OCI-LY1 (cell line): ENCODE results near the gene ZNF778.

Experiments
- CTCF ChIP-seq: fragments of 200-600 bp; sonication (generic), shearing (Covaris generic); IDR thresholded peaks from 2 replicates; pipeline ENCODE4 v1.5.1; 2017; ENCODE audit warnings: mild to moderate bottlenecking, antibody characterized with exemption, low read length, moderate library complexity, mixed read lengths
- EZH2 ChIP-seq: fragments of 200-600 bp; sonication (generic), shearing (Covaris generic); IDR thresholded peaks from 2 replicates; pipeline ENCODE4 v1.8.0; 2017; ENCODE audit warnings: borderline replicate concordance, mixed run types, mild to moderate bottlenecking, antibody characterized with exemption, low read length, moderate library complexity, mixed read lengths

- TF ChIP-seq CTCF: no peak
- no peak for TF ChIP-seq EZH2
Measured at GRCh38 chr16:89286096-89286495, 68.6 kb downstream of the ZNF778 start.
